ENCODE data around the gene LRRC3. TPM values are rescaled to one million over a fixed set of nuclear protein-coding genes. Genes with fewer than 3 reads are reported as not detected.

LRRC3 gene
- total RNA-seq, 4 donors from 2014 or later: 0.57 to 2.9 (median 1.1) TPM

DNA sequence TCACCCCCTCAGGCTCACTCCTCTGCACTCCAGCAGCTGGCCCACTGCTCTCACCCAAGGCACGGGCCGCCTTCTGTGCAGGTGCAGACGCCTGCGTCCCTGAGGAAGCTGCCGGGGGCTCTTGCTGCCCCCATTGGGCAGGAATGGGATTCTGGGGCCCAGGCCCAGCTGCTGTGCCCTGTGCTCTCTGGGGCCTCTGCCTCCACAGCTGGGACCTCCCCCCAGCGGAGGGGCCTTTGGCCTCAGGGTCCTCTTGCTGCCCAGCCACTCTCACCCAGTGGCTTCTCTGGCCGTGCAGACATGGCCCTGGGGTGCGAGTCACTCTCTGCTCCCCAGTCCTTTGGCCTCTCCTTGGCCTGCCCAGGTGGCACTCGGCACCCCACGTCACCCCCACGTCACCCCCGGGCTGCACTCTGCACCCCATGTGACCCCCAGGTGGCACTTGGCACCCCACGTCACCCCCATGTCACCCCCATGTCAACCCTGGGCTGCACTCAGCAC is 19.1 kb upstream of the LRRC3 start:
- Histone ChIP-seq H3K27ac (no peak overlapping the region), H3K4me3 (no peak overlapping the region), H3K27me3 (peaks cover 0 to 30% (median 0%) of the 10 kb centered on the region in 4 donors), H3K4me1 (peaks cover 0 to 11% (median 0%) of the 10 kb centered on the region in 3 donors), H3K9me3 (no peaks in the 10 kb centered on the region), H3K36me3 (no peaks in the 10 kb centered on the region)
- no peak for DNase-seq
- no peak for TF ChIP-seq POLR2A (IDR thresholded peaks at IDR 0.05)
- intact Hi-C loops (cut with DNase I): no loop called here
- WGBS, 2 donors: 80 to 85% methylated on average over 1 to 5 of the region's 13 CpGs

DNA sequence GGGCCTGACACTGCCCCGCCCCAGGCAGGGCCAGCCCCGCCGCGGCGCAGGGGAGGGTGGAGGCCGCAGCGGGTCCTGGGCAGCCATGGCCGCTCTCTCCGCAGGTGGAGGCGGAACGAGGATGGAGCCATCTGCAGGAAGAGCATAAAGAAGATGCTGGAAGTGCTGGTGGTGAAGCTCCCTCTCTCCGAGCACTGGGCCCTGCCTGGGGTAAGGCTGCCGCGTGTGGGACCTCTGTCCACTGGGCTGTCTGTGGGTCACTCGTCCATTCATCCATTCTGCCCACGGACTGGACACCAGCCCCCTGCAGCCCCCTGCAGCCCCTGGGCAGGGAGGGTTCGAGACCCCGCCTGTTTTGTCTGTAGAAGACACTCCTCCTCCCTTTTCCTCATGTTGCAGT is 18.4 kb upstream of the LRRC3 start:
- no peaks in the 10 kb centered on the region for H3K36me3 ChIP-seq
- intact Hi-C loops (cut with DNase I): no loop called here
- H3K4me1 ChIP-seq: peaks cover 0 to 11% (median 0%) of the 10 kb centered on the region in 3 donors
- no peak for DNase-seq
- 70 to 83% methylated on average over 2 to 12 of the region's 18 CpGs for WGBS, 2 donors
- TF ChIP-seq, protein P1, sequence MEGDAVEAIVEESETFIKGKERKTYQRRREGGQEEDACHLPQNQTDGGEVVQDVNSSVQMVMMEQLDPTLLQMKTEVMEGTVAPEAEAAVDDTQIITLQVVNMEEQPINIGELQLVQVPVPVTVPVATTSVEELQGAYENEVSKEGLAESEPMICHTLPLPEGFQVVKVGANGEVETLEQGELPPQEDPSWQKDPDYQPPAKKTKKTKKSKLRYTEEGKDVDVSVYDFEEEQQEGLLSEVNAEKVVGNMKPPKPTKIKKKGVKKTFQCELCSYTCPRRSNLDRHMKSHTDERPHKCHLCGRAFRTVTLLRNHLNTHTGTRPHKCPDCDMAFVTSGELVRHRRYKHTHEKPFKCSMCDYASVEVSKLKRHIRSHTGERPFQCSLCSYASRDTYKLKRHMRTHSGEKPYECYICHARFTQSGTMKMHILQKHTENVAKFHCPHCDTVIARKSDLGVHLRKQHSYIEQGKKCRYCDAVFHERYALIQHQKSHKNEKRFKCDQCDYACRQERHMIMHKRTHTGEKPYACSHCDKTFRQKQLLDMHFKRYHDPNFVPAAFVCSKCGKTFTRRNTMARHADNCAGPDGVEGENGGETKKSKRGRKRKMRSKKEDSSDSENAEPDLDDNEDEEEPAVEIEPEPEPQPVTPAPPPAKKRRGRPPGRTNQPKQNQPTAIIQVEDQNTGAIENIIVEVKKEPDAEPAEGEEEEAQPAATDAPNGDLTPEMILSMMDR (IDR thresholded peaks at IDR 0.05): no peak
- TF ChIP-seq POLR2A (IDR thresholded peaks at IDR 0.05): no peak
- no peaks in the 10 kb centered on the region for H3K9me3 ChIP-seq
- no peak overlapping the region for H3K27ac ChIP-seq
- H3K4me3 ChIP-seq: no peak overlapping the region
- peaks cover 0 to 30% (median 0%) of the 10 kb centered on the region in 4 donors for H3K27me3 ChIP-seq

DNA sequence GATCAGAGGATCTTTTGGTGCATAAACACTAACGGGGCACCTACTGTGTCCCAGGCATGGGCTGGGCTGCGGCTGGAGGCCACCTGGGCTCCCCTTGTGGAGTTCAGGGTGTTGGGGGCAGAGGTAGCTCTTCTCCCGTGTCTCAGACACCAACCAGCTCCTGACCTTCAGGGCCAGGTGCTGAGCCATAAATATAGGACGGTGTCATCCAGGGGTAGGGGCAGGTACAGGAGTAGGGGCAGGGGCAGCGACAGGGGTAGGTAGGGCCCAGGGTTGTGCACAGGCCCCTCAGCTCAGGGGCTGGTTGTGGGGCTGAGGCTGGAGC is 18.0 kb upstream of the LRRC3 start:
- intact Hi-C loops (cut with DNase I): no loop called here
- peaks cover 0 to 11% (median 0%) of the 10 kb centered on the region in 3 donors for H3K4me1 ChIP-seq
- 80% methylated on average over 2 of the region's 5 CpGs; no CpG with 5 or more reads in 1 of the 2 donors for WGBS, 2 donors
- DNase-seq: no peak
- no peak overlapping the region for H3K27ac ChIP-seq
- H3K9me3 ChIP-seq: no peaks in the 10 kb centered on the region
- no peaks in the 10 kb centered on the region for H3K36me3 ChIP-seq
- peaks cover 0 to 33% (median 0%) of the 10 kb centered on the region in 4 donors for H3K27me3 ChIP-seq
- H3K4me3 ChIP-seq: no peak overlapping the region
- no peak for TF ChIP-seq POLR2A (IDR thresholded peaks at IDR 0.05)
- TF ChIP-seq, protein P1 (IDR thresholded peaks at IDR 0.05): no peak

DNA sequence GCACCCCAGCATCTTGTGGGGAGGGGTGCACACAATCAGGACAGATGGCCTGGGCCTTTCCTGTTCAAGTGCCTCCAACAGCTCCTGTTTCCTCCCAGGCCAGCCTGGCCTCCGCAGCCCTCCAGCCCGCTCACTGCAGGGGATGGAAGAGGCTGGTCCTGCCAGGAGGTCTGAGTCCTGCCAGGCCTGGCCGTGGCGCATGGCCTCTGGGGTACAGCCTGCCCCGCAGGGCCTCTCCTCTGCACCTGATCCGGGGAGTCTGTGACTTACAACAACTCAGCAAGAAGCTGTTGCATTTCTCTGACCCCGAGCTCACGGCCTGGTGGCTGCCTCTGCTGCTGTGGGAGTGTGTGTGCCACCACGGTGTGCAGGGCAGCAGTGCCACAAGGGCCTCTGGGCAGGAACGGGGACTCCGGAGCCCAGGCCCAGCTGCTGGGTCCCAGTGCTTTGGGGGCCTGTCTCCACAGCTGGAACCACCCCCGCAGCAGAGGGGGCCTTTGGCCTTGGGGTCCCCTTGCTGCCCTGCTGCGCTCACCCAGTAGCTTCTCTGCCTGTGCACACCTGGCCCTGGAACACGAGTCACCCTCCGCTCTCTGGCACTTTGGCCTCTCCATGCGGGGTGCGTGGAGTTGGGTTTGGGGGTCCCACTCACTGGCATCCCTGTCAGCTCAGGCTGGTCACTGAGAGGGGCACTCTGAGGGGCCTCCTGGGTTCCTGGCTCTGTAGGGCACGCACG is 17.4 kb upstream of the LRRC3 start:
- intact Hi-C loops (cut with DNase I): no loop called here
- Histone ChIP-seq H3K27me3 (peaks cover 0 to 38% (median 0%) of the 10 kb centered on the region in 4 donors), H3K36me3 (no peaks in the 10 kb centered on the region), H3K4me1 (peaks cover 0 to 11% (median 0%) of the 10 kb centered on the region in 3 donors), H3K4me3 (no peak overlapping the region), H3K27ac (no peak overlapping the region), H3K9me3 (no peaks in the 10 kb centered on the region)
- WGBS, 2 donors: 67 to 90% methylated on average over 2 of the region's 19 CpGs
- no peak for DNase-seq
- no peak for TF ChIP-seq POLR2A (IDR thresholded peaks at IDR 0.05)
- TF ChIP-seq, protein P1 (IDR thresholded peaks at IDR 0.05): no peak

DNA sequence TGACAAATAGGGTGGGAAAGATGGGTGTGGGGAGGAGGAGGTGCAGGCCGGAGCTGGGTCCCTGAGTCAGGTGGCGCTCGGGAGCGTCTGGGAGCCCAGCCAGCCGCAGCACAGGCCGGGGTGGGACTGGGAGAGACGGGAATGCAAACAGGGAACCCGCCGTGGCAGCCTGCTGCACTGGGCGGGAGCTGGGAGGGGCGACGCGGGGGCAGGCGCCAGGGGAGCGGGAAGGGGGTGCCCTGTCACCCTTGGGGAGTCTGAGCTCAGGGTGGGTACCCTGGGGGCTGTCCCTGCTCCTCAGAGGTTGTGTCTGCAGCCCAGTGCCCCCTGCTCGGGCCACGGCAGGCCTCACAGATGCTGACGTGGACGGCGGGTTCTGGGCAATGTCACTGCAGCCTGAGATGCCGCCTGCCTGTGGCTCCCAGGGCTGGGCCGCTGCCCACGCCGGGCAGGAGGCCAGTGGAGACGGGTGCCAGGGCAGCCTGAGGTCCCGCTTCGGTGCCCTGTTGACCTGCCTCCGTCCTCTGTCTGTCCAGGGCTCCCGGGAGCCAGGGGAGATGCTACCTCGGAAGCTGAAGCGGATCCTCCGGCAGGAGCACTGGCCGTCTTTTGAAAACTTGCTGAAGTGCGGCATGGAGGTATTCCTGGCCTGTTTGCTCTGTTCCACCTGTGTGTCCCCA is 16.6 kb upstream of the LRRC3 start:
- no peaks in the 10 kb centered on the region for H3K36me3 ChIP-seq
- no peak for DNase-seq
- H3K27me3 ChIP-seq: peaks cover 0 to 38% (median 0%) of the 10 kb centered on the region in 4 donors
- no peaks in the 10 kb centered on the region for H3K9me3 ChIP-seq
- H3K4me1 ChIP-seq: peaks cover 0 to 11% (median 0%) of the 10 kb centered on the region in 3 donors
- TF ChIP-seq POLR2A (IDR thresholded peaks at IDR 0.05): no peak
- TF ChIP-seq, protein P1 (IDR thresholded peaks at IDR 0.05): no peak
- H3K4me3 ChIP-seq: peak overlapping the region in 1 of 4 donors; percentile 37
- 38 to 43% methylated on average over 7 to 8 of the region's 34 CpGs for WGBS, 2 donors
- intact Hi-C loops (cut with DNase I): no loop called here
- H3K27ac ChIP-seq: no peak overlapping the region

All from esophagus squamous epithelium (tissue), 5 donors.